HG02642 (cell line): Measurements from ENCODE around the gene ANKUB1.
A peak's percentile ranks its signal among the peaks of the same experiment; 100 is the strongest.
"Not testable (repeated sequence)": the region's sequence is repeated elsewhere in the genome, so short reads cannot be mapped to it uniquely, and the experiment has no call there.

Source experiments
- ATAC-seq: cut with Tn5 transposase; IDR thresholded peaks from one replicate; pipeline ENCODE4 v1.9.1; 2021; ENCODE audit warnings: mild to moderate bottlenecking; ENCODE audit not compliant: unreplicated experiment, poor library complexity

The ANKUB1 gene, protein sequence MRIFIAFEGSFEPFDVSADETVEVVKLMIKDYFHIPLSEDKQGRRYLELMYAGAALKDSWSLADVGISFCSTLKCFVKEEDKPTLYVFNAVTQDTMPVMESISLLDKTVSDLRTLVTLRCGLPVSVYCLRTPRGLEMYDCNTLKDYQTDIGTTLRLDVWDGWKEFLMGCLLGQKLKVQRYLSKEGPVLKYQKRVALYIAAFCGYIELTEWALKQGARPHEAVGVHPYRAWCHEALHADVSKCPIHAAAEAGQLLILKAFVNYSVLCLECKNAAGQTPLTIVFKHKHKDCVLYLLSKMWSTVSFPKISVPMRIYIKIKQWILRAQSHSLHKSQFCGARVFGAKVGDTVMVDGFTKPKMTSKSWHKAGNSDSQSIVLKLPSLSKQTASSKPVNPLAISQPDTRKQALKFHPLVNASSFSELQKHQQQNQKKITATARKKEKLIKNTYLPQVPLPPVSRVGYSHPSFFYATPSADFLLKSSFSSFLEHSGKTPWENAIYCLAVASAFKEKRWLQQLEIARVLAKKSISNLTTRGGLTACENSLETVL

DNA sequence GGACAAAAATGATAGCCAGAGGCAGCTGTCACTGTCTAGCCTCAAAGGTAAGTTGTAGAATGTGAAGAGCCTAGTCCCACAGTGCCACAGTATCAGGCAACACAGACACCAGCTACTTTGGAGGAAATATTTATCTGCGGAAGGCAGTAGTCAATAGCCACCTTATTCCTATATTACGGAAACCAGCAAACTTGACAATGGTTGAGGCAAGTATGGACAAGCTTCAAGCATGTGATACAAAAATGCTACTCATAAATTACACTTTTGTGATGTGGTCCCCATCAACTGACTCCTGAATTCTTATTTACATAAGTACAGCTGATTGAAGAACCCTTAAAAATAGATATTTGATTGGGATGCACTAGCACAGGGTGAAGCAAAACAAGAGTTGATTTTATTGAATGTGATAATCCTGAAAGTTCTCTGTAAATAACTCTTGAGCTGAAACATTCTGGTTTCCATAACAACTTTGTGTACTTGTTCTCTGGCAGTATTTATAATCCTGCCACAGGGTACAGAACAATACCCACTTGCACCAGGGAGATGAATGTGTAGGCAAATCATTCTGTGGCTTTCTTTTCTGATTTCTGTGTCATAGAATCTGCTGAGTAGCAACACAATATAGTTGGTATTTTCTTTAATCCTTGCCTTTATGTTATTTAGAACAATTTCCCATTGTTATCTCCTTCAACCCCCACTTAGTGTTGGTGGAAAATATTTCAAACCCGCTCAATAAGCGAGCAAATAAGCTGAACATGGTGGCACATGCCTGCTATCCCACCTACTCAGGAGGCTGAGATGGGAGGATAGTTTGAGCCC lies at the start of gene ANKUB1:
Gene ANKUB1, minus strand, starts transcription at position 103 of the 819 bp plus-strand sequence. CDS start 188 bp downstream, outside the sequence.
- no peak for ATAC-seq

DNA sequence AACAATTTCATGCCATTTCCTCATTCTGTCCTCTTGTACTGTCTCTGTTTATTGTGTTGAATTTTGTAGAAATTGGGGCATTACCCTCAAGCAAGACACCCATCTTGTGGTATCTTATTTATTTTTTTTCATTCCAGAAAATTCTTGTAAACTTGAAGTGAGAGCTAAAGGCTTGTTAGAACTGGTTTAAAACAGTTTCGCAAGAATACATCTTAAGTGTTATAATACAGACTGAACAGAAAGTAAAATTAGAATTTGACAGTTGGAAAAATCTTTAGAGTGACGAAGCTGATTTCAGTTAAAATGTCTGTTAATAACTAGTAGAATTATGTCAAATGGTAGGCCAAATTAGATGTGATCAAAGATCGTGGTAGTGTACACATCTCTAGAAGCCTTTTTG lies 47.5 kb upstream of the ANKUB1 start:
- no peak for ATAC-seq

DNA sequence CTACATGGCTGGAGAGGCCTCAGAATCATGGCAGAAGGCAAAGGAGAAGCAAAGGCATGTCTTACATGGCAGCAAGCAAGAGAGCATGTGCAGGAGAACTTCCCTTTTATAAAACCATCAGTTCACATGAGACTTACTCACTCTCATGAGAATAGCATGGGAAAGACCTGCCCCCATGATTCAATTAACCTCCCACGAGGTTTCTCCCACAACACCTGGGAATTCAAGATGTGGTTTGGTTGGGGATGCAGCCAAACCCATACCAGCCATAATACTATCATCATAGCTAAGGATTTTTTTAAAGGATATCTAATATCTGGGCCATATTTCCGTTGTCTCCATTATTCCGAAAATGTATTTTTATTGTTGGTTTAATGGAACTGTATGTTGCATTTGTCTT lies 47.1 kb upstream of the ANKUB1 start:
- not testable (repeated sequence) for ATAC-seq

DNA sequence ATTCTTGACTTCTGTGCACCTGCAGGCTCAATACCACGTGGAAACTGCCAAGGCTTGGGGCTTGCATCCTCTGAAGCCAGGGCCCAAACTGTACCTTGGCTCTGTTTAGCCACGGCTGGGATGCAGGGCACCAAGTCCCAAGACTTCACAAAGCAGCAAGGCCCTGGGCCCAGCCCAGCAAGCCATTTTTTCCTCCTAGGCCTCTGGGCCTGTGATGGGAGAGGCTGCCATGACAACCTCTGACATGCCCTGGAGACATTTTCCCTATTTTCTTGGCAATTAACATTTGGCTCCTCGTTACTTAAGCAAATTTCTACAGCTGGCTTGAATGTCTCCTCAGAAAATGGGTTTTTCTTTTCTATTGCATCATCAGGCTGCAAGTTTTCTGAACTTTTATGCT lies 46.1 kb upstream of the ANKUB1 start:
- ATAC-seq: not testable (repeated sequence)

DNA sequence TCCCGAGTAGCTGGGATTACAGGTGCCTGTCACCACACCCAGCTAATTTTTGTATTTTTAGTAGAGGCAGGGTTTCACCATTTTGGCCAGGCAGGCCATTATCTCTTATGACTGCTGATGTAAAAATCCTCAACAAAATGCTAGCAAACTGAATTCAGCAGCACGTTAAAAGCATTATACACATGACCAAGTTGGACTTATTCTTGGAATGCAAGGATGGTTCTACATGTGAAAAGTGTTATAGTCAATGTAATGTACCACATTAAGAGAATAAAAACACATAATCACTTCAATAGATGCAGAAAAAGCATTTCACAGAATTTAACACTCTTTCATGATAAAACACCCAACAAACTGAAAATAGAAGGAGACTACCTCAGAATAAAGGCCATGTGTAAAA lies 40.9 kb upstream of the ANKUB1 start:
- no peak for ATAC-seq

DNA sequence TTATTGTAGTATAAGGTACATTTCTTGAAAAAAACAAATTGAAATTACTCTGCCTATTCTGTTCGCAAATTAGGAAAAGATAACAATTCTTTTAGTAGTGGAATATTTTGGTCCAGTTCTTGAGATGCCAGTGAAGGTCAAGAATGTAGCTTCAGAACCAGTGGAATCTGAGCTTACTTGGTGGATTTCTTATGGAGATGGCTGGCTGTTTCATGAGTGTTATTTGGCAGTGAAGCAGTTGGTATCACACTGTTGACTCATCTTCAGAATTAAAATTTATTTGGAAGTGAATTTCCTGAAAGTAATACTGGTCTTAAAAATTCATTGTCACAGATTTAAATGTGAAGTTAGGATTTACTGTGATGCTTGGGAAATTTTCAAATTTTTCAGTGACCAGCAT lies 39.7 kb upstream of the ANKUB1 start:
- ATAC-seq: no peak

DNA sequence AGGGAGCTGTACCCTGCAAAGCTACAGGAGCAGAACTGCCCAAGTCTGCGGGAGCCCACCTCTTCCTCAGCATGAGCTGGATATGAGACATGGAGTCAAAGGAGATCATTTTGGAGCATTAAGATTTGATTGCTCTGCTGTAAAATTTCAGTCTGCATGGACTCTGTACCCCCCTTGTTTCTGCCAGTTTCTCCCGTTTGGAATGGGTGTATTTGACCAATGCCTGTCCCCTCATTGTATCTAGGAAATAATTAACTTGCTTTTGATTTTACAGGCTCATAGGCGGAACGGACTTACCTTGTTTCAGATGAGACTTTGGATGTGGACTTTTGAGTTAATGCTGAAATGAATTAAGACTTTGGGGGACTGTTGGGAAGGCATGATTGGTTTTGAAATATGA lies 39.0 kb upstream of the ANKUB1 start:
- ATAC-seq: no peak

DNA sequence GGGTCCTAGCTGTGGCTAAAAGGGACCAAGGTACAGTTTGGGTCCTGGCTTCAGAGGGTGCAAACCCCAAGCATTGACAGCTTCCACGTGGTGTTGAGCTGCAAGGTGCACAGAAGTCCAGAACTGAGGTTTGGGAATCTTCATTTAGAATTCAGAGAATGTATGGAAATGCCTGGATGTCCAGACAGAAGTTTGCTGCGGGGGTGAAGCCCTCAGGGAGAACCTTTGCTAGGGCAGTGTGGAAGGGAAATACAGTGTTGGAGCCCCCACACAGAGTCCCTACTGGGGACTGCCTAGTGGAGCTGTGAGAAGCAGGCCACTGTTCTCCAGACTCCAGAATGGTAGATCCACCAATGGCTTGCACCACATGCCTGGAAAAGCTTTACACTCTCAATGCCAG lies 38.5 kb upstream of the ANKUB1 start:
- no peak for ATAC-seq

DNA sequence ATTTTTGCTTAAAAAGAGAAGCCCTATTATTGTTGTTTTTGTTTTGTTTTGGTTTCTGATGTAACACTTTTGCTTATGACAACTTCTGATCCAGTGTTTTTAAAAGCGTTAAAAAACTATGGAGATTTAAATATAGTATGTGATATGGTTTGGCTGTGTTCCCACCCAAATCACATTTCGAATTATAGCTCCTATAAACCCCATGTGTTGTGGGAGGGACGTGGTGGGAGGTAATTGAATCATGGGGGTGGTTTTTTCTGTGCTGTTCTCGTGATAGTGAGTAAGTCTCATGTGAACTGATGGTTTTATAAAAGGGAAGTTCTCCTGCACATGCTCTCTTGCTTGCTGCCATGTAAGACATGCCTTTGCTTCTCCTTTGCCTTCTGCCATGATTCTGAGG lies 37.3 kb upstream of the ANKUB1 start:
- not testable (repeated sequence) for ATAC-seq

DNA sequence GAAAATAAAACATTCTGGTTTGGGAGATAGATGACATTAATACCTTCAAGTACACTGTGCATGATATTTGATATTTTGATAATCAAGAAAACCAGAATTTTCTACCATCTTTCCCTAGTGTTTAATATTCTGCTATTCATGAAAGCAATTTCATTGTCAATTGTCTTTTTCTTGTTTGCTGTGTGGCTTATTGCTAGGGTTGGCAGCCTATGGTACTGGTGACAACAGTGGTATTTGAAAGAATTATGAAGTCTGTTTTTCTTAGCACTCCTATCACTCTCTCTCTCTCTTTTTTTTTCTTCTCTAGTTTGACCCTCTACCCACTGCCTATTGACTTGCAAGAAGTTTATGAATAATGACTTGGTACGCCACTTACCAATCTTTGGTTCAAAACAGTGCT lies 36.0 kb upstream of the ANKUB1 start:
- no peak for ATAC-seq

DNA sequence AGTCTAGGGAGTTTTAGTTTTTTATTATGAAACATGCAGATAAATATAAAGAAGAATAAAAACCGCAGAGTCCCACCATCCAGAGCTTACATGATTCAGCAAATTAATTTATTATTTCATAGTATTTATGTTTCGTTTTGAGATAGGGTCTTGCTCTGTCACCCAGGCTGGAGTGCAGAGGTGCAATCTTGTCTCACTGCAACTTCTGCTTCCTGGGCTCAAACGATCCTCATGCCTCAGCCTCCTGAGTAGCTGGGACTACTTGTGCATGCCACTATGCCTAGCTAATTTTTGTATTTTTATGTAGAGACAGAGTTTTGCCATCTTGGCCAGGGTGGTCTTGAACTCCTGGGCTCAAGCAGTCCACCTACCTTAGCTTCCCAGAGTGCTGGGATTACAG lies 34.3 kb upstream of the ANKUB1 start:
- no peak for ATAC-seq

DNA sequence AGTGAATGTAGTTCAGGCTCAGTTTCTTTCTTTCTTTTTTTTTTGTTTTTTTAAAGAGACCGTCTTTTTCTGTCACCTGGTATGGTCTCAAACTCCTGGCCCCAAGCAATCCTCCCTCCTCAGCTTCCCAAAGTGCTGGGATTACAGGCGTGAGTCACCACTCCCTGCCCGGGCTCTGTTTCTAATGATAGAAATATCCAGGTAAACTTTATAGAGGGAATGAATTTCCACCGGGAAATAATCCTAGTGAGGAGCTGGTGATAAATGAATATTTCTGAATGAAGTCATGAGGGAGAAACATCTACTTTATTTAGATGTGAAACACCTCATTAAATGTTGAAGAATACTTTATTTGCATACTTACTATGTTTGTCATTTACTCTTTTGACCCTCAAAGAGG lies 27.8 kb upstream of the ANKUB1 start:
- ATAC-seq: no peak

DNA sequence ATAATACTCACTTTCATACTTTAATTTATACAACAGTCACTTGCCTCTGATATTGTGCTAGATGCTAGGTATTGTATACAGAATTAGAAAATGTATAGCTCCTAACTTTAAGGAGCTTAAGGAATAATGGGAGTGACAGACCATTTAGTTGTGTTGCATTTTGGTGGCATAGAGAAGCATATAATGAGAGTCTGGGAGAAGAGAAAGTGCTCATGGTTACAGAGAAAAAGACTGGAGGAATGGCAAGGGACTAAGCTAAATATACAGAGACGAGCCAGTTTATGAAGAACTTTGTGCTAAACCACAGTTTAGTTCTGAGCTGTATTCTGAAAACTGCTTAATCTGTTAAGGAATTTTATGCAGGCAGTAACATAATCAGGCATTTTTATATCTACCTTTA lies 27.1 kb upstream of the ANKUB1 start:
- no peak for ATAC-seq

DNA sequence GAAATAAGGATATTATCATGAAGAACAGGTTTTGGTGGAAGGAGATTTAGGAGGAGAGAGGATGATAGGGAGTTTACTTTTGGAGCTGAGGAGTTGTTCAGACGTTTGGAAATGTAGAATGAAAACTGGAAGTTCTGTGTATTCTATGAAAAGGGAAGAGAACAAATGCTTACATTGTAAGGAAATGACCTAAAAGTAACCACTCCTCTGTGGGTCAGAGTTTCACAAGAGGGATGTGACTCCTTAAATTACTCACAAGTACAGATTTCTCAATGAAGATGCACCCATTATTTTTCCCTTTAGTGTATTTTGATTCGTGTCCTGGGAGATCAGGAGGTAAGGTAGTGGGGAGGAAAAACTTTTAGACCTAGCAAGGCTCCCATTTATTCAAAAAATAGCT lies 24.6 kb upstream of the ANKUB1 start:
- no peak for ATAC-seq

DNA sequence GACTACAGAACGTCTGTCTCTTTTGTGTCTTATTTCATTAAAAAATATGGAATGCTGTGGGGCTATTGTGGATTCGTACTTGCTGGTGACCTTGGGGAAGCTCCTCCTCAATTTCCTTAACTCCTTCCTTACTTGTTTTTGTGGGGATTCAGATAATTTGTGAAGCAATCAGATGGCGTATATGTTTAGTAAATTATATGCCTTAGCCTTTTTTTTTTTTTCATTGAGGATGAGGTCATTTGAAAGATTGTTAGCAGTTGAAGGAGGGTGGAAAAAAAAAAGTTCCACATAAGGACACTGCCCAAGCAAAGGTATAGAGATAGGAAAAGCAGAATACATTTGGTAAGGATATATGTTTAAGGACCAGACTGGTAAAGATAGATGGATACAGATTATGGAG lies 24.0 kb upstream of the ANKUB1 start:
- ATAC-seq: no peak

DNA sequence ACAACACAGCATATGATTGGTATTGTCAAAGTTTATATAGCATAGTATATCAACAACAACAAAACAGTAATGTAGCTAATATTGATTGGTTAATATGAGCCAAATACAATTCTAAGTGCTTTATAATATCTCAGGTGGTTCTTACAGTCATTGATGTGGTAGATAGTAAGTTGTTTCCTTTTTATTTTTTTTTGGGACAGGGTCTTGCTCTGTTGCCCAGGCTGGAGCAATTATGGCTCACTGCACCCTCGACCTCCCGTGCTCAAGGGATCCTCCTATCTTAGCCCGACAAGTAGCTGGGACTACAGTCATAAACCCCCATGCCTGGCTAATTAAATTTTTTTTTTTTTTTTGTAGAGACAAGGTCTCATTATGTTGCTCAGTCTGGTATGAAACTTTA lies 23.4 kb upstream of the ANKUB1 start:
- no peak for ATAC-seq

DNA sequence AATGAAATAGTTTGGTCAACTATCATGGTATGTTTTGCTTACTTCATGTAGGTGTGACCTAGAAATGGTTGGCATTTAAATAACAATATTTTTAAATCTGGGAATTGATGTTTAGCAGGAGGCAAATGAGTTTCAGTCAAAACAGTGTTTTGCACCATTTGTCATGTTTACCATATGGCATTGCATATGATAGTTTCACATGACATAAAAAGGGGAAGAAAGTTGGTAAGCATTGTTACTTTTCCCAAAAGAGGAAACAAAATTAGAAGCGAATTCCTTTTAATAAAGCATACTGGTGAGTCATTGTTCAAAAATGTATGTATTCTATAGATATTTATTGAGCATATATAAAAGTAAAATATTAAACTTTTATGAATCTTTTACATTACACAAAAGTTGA lies 23.0 kb upstream of the ANKUB1 start:
- ATAC-seq: no peak

DNA sequence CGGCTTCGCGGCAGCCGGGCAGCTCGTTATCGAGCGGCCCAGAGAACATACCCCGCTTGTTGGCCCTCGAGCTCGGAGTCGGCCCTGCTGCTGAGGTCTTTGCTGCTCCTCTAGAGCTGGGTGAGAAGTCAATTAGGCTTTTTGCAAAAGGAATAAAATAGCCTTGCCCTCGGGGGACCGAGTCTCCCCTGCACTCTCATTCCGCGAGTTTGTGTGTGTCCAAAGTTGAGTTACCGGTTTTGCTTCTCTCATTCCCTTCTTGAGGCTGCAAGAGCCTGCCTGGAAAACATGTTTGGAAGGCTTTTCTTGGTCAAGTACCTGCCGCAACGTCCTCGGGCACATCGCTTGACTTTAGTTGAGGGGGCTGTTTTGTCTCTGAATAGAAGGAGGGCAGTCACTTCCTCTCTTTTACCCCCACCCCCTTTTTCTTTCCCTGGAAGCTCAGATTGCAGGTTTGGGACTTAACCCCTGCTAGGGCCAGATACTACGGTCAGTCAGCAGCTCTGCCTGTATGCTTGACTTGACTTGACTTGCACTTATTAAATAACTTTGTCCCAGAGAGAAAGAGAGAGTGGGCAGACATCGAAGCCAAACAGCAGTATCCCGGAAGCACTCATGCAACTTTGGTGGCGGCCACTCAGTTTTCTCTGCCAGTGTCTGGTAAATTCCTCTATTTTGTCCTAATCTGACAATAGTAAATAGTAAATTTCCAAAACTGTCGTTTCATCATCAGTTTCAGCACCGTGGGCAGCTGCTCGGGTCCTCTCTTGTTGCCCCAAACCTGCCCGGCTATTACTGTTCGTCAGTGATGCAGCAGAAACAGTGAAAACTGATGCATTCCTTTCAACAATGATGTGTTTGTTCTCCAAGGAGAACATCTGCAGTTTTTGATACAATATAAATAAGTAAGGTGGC lies 21.3 kb upstream of the ANKUB1 start:
- peak; percentile 29 for ATAC-seq

DNA sequence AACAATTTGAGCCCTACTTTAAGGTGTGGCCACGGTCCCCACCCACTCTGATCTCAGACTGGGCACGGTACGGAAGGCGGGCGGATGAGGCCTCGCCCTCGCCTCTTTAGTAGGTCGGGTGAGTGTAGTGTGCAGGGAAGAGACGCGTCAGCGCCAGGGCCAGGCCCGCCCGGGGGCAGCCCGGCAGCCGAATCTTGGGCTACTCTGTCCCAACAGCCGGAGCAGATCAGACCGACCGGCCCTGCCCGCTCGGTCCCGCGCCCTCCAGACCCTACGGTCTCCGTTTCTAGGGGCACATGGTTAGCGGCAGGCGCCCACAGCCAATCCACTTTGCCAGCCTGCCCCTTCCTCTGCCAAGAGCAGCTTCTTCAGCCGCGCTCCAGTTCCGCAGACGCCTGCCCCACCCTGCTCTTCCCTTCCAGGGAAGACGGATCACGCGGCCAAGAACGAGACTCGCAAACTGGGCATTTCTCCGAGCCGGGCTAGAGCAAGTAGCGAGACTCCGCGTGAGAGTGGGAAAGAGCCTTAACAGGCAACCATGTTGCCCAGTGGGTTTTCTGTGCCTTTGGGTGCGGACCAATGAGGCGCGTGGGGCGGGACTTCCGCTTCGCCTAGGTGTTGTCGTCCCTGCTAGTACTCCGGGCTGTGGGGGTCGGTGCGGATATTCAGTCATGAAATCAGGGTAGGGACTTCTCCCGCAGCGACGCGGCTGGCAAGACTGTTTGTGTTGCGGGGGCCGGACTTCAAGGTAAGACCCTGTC lies 20.4 kb upstream of the ANKUB1 start, which contains the start of gene RNF13:
Gene RNF13, plus strand, starts transcription at position 610 of the 761 bp plus-strand sequence. CDS start 32,812 bp downstream, outside the sequence.
- peak; percentile 96 for ATAC-seq
